Measurements from ENCODE around the gene SNX20.

- no peak for TF ChIP-seq POLR2A (IDR thresholded peaks at IDR 0.05)
- TF ChIP-seq, protein P1, sequence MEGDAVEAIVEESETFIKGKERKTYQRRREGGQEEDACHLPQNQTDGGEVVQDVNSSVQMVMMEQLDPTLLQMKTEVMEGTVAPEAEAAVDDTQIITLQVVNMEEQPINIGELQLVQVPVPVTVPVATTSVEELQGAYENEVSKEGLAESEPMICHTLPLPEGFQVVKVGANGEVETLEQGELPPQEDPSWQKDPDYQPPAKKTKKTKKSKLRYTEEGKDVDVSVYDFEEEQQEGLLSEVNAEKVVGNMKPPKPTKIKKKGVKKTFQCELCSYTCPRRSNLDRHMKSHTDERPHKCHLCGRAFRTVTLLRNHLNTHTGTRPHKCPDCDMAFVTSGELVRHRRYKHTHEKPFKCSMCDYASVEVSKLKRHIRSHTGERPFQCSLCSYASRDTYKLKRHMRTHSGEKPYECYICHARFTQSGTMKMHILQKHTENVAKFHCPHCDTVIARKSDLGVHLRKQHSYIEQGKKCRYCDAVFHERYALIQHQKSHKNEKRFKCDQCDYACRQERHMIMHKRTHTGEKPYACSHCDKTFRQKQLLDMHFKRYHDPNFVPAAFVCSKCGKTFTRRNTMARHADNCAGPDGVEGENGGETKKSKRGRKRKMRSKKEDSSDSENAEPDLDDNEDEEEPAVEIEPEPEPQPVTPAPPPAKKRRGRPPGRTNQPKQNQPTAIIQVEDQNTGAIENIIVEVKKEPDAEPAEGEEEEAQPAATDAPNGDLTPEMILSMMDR (IDR thresholded peaks at IDR 0.05) = no peak
These were observed 47.0 kb downstream of the SNX20 start for GRCh38 chr16:50634090-50634489.

All from lower leg skin (tissue), 3 donors.